HAP-1 (cell line): ENCODE results near the gene TNFRSF12A.
"Not testable (repeated sequence)": the region's sequence is repeated elsewhere in the genome, so short reads cannot be mapped to it uniquely, and the experiment has no call there.

ENCODE experiments used
- DNase-seq, 2 experiments: peaks; one replicate each; pipeline ENCODE4 v3.0.0-alpha.2; 2016 to 2020; ENCODE audit warnings: low spot score in 2 of 2
- H3K27me3 ChIP-seq: fragments of 250-450 bp; sonication (Bioruptor Pico); 2 replicates; pipeline ENCODE4 v1.5.1; 2020; ENCODE audit warnings: low read depth, mild to moderate bottlenecking, moderate library complexity
- H3K36me3 ChIP-seq: fragments of 250-450 bp; sonication (Bioruptor Pico); replicated peaks from 2 replicates; pipeline ENCODE4 v1.5.1; 2020; ENCODE audit warnings: mild to moderate bottlenecking
- H3K4me1 ChIP-seq: fragments of 250-450 bp; sonication (Bioruptor Pico); 2 replicates; pipeline ENCODE4 v1.5.1; 2020; ENCODE audit warnings: mild to moderate bottlenecking
- H3K4me3 ChIP-seq: fragments of 250-450 bp; sonication (Bioruptor Pico); 2 replicates; pipeline ENCODE4 v1.5.1; 2020; ENCODE audit warnings: mild to moderate bottlenecking, moderate library complexity
- H3K9me3 ChIP-seq: fragments of 250-450 bp; sonication (Bioruptor Pico); 2 replicates; pipeline ENCODE4 v1.5.1; 2020; ENCODE audit warnings: mild to moderate bottlenecking, moderate library complexity
- in situ Hi-C: fragments of 300-500 bp; cut with MboI; formaldehyde crosslinking; loops from 3 replicates; pipeline ENCODE4 v1.14.3; 2020; ENCODE audit warnings: low sequenced_read_pairs, inconsistent platforms, mixed read lengths

TNFRSF12A gene

GRCh38 chr16:3058139-3059030, 38.2 kb downstream of the TNFRSF12A start:
- Histone ChIP-seq H3K4me1 (peaks cover 10% of the 10 kb centered on the region), H3K36me3 (no peaks in the 10 kb centered on the region; the same call in 1 of the 2 replicates), H3K9me3 (no peaks in the 10 kb centered on the region), H3K4me3 (peak overlapping the region; percentile 92), H3K27me3 (no peaks in the 10 kb centered on the region)
- in situ Hi-C loops = no loop called here
- DNase-seq = peak in 1 of 2 experiments; percentile 72

- peak; percentile 78 to 93 for DNase-seq
- in situ Hi-C loops = no loop called here
- Histone ChIP-seq H3K9me3 (no peaks in the 10 kb centered on the region), H3K4me3 (peak overlapping the region; percentile 92), H3K36me3 (no peaks in the 10 kb centered on the region; the same call in 1 of the 2 replicates), H3K4me1 (peaks cover 10% of the 10 kb centered on the region), H3K27me3 (no peaks in the 10 kb centered on the region)
Observed at GRCh38 chr16:3059041-3059722, 39.0 kb downstream of the TNFRSF12A start.

- no peak for DNase-seq
- H3K4me1 ChIP-seq = peaks cover 10% of the 10 kb centered on the region
- in situ Hi-C loops = no loop called here
- no peaks in the 10 kb centered on the region; the same call in 1 of the 2 replicates for H3K36me3 ChIP-seq
- H3K27me3 ChIP-seq = no peaks in the 10 kb centered on the region
- H3K4me3 ChIP-seq = peak overlapping the region; percentile 92
- H3K9me3 ChIP-seq = no peaks in the 10 kb centered on the region
Observed at GRCh38 chr16:3059723-3060242, 39.6 kb downstream of the TNFRSF12A start.

- H3K4me3 ChIP-seq = no peak overlapping the region
- in situ Hi-C loops = no loop called here
- H3K9me3 ChIP-seq = no peaks in the 10 kb centered on the region
- no peak for DNase-seq
- peaks cover 10% of the 10 kb centered on the region for H3K4me1 ChIP-seq
- H3K36me3 ChIP-seq = no peaks in the 10 kb centered on the region
- H3K27me3 ChIP-seq = no peaks in the 10 kb centered on the region
Observed at GRCh38 chr16:3060339-3061127, 40.4 kb downstream of the TNFRSF12A start.

GRCh38 chr16:3062553-3062952, 42.4 kb downstream of the TNFRSF12A start:
- in situ Hi-C loops = no loop called here
- Histone ChIP-seq H3K27me3 (no peaks in the 10 kb centered on the region), H3K4me1 (peaks cover 10% of the 10 kb centered on the region), H3K36me3 (no peaks in the 10 kb centered on the region), H3K4me3 (no peak overlapping the region), H3K9me3 (no peaks in the 10 kb centered on the region)
- no peak for DNase-seq

- Histone ChIP-seq H3K4me1 (peaks cover 10% of the 10 kb centered on the region), H3K9me3 (no peaks in the 10 kb centered on the region), H3K27me3 (no peaks in the 10 kb centered on the region), H3K36me3 (no peaks in the 10 kb centered on the region), H3K4me3 (no peak overlapping the region)
- DNase-seq = no peak
- in situ Hi-C loops = no loop called here
Observed at GRCh38 chr16:3063625-3064386, 43.6 kb downstream of the TNFRSF12A start.

GRCh38 chr16:3065069-3065741, 45.0 kb downstream of the TNFRSF12A start, which contains the start of gene IL32:
TSS of gene IL32 (plus strand) at chr16:3065640. CDS start at chr16:3065812, 172 bp downstream.
- in situ Hi-C loops = no loop called here
- DNase-seq = no peak
- H3K4me1 ChIP-seq = peaks cover 3% of the 10 kb centered on the region; the same call in 1 of the 2 replicates
- no peaks in the 10 kb centered on the region for H3K9me3 ChIP-seq
- no peaks in the 10 kb centered on the region for H3K36me3 ChIP-seq
- no peak within 1 kb of the TSS for H3K4me3 ChIP-seq
- H3K27me3 ChIP-seq = no peaks in the 10 kb centered on the region

- no peaks in the 10 kb centered on the region for H3K36me3 ChIP-seq
- in situ Hi-C loops = no loop called here
- H3K4me1 ChIP-seq = no peaks in the 10 kb centered on the region; the same call in 1 of the 2 replicates
- no peaks in the 10 kb centered on the region for H3K9me3 ChIP-seq
- no peak for DNase-seq
- H3K4me3 ChIP-seq = no peak overlapping the region
- no peaks in the 10 kb centered on the region for H3K27me3 ChIP-seq
Observed at GRCh38 chr16:3065742-3066439, 45.7 kb downstream of the TNFRSF12A start.

- Histone ChIP-seq H3K36me3 (no peaks in the 10 kb centered on the region), H3K4me1 (no peaks in the 10 kb centered on the region; the same call in 1 of the 2 replicates), H3K27me3 (no peaks in the 10 kb centered on the region), H3K9me3 (no peaks in the 10 kb centered on the region), H3K4me3 (no peak overlapping the region)
- in situ Hi-C loops = no loop called here
- no peak for DNase-seq
Observed at GRCh38 chr16:3066440-3066748, 46.2 kb downstream of the TNFRSF12A start.

- H3K9me3 ChIP-seq = no peaks in the 10 kb centered on the region
- H3K4me3 ChIP-seq = no peak overlapping the region
- no peak for DNase-seq
- no peaks in the 10 kb centered on the region; the same call in 1 of the 2 replicates for H3K4me1 ChIP-seq
- no peaks in the 10 kb centered on the region for H3K27me3 ChIP-seq
- no peaks in the 10 kb centered on the region for H3K36me3 ChIP-seq
- in situ Hi-C loops = no loop called here
Observed at GRCh38 chr16:3068487-3068886, 48.3 kb downstream of the TNFRSF12A start.

- H3K4me1 ChIP-seq, H3K36me3 ChIP-seq, DNase-seq, H3K4me3 ChIP-seq, in situ Hi-C loops, H3K27me3 ChIP-seq, H3K9me3 ChIP-seq: not testable (repeated sequence)
Observed at GRCh38 chr16:3069146-3069545, 49.0 kb downstream of the TNFRSF12A start.

- peaks cover 5% of the 10 kb centered on the region; the same call in 1 of the 2 replicates for H3K27me3 ChIP-seq
- H3K4me1 ChIP-seq = no peaks in the 10 kb centered on the region
- in situ Hi-C loops = no loop called here
- DNase-seq = no peak
- no peaks in the 10 kb centered on the region for H3K36me3 ChIP-seq
- H3K4me3 ChIP-seq = no peak overlapping the region
- H3K9me3 ChIP-seq = no peaks in the 10 kb centered on the region
Observed at GRCh38 chr16:3070608-3071111, 50.5 kb downstream of the TNFRSF12A start.
